Transverse colon (tissue), 4 donors: ENCODE results near the gene NXPE3. TPM values are rescaled to one million over a fixed set of nuclear protein-coding genes. Genes with fewer than 3 reads are reported as not detected.

Experiments used
- DNase-seq: peaks from one replicate; pipeline ENCODE4 v3.0.0-alpha.2; 2019
- H3K27ac ChIP-seq, 4 donors: fragments of 200-600 bp; sonication (generic); 2 replicates each; pipeline ENCODE4 v1.5.1; 2016 to 2018; ENCODE audit warnings: inconsistent platforms in 4 of 4
- H3K27me3 ChIP-seq: fragments of 200-600 bp; sonication (generic); 2 replicates; pipeline ENCODE4 v1.5.1; 2017; ENCODE audit warnings: inconsistent platforms
- H3K36me3 ChIP-seq, 4 donors: fragments of 200-600 bp; sonication (generic); 2 replicates each; pipeline ENCODE4 v1.5.1; 2017 to 2019; ENCODE audit warnings: inconsistent platforms in 4 of 4
- H3K4me1 ChIP-seq, 4 donors: fragments of 200-600 bp; sonication (generic); 2 replicates each; pipeline ENCODE4 v1.5.1; 2017 to 2020; ENCODE audit warnings: inconsistent platforms in 4 of 4
- H3K4me3 ChIP-seq, 4 donors: fragments of 200-600 bp; sonication (generic); 1 replicate in 1 of 4; 2 replicates in 3 of 4; pipeline versions ENCODE4 v1.5.1 to v1.6.1; 2017 to 2019; ENCODE audit warnings: inconsistent platforms in 4 of 4
- H3K9me3 ChIP-seq, 2 donors: fragments of 200-600 bp; sonication (generic); 2 replicates each; pipeline ENCODE4 v1.5.1; 2017 to 2019; ENCODE audit warnings: inconsistent platforms in 2 of 2
- EP300 ChIP-seq: sonication (generic); formaldehyde crosslinking; IDR thresholded peaks from one replicate; pipeline ENCODE4 v1.6.1; 2017; ENCODE audit warnings: antibody characterized with exemption, low read depth
- POLR2A ChIP-seq: fragments of 450-650 bp; IDR thresholded peaks from one replicate; pipeline ENCODE4 v1.6.1; 2016; ENCODE audit warnings: antibody characterized with exemption, mild to moderate bottlenecking, moderate library complexity
- POLR2AphosphoS5 ChIP-seq, 3 donors: sonication (generic); formaldehyde crosslinking; IDR thresholded peaks; one replicate each; pipeline ENCODE4 v1.6.1; 2016; ENCODE audit warnings: antibody characterized with exemption in 3 of 3
- WGBS, 2 donors: methylation state at CpG; one replicate each; pipeline ENCODE4 v1.1.5; 2018; ENCODE audit warnings: low coverage in 1 of 2; 5-methylcytosine and 5-hydroxymethylcytosine counted together
- in situ Hi-C, 4 donors: fragments of 200-750 bp; cut with MboI; loops; one replicate each; pipeline versions ENCODE4 v1.15.0 to v1.15.1; 2017; ENCODE audit warnings: low sequenced_read_pairs in 3 of 4, low pct_ligation_motif_present in 1 of 4, low pct_unique_long_range_greater_than_20kb in 1 of 4
- intact Hi-C: fragments of 100-400 bp; cut with DNase I; formaldehyde crosslinking; loops from one replicate; pipeline ENCODE4 v1.15.1; 2023; ENCODE audit warnings: low total_unique reads
- total RNA-seq, 4 donors: library from RNA; depleted of rRNA; stranded (reverse); fragments of >200 nt; gene quantifications; one replicate each; pipeline ENCODE4 v1.1.0, GENCODE V29; 2016
- TF ChIP-seq, protein P1 (sequence below), 5 experiments: fragments of 200-600 bp in 3 of 5; fragments of 450-650 bp in 2 of 5; sonication (generic) in 3 of 5; IDR thresholded peaks; 1 replicate in 2 of 5; 2 replicates in 3 of 5; pipeline ENCODE4 v1.5.1; 2016 to 2017; ENCODE audit warnings: antibody characterized with exemption in 5 of 5, inconsistent platforms in 3 of 5, mild to moderate bottlenecking in 2 of 5, moderate library complexity in 1 of 5

The NXPE3 gene
- total RNA-seq, 4 donors from 2014 or later: 2.2 to 8.1 (median 2.9) TPM

DNA sequence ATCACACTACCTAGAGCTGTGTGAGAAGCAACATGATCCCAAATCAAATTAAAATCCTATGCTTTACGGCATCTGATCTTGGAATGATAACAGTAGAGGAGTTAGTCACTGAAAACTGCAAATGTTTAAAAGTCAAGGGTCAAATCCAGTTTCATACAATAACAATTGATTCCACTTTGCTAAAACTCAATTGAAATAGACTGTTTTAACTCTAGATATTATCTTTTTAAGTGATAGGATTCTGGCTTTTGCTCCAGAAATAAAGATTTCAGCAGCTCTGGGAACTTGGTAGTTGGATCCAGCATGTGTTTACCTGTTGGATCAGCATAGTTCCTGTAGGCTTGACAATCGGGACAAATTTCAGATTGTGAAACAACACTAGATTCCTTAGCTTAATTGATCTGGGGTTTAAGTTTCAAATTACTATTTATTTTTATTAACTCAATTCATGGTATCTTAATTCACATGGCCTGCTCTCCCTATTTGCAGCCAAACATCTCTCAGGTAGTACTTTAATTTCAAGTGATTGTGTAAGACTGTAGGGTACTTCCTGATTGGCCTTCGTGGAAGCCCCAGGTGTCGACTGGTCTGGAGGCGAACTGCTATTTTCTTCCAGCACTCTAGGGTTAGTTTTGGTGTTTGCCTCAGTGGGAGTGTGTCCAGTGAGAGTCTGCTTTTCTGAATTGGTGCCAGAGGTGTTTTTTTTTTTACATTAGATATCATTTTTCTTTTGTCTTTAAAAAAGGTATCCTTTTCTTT is 86.9 kb downstream of the NXPE3 start:
- WGBS, 2 donors: 33 to 49% methylated on average over 5 of the region's 5 CpGs
- Histone ChIP-seq H3K27ac (no peak overlapping the region), H3K4me3 (no peak overlapping the region), H3K4me1 (peaks cover 0 to 19% (median 11%) of the 10 kb centered on the region in 4 donors), H3K9me3 (no peaks in the 10 kb centered on the region), H3K36me3 (no peaks in the 10 kb centered on the region), H3K27me3 (no peaks in the 10 kb centered on the region)
- no peak for DNase-seq
- intact Hi-C loops: no loop called here
- in situ Hi-C loops: no loop called here
- TF ChIP-seq, protein P1, sequence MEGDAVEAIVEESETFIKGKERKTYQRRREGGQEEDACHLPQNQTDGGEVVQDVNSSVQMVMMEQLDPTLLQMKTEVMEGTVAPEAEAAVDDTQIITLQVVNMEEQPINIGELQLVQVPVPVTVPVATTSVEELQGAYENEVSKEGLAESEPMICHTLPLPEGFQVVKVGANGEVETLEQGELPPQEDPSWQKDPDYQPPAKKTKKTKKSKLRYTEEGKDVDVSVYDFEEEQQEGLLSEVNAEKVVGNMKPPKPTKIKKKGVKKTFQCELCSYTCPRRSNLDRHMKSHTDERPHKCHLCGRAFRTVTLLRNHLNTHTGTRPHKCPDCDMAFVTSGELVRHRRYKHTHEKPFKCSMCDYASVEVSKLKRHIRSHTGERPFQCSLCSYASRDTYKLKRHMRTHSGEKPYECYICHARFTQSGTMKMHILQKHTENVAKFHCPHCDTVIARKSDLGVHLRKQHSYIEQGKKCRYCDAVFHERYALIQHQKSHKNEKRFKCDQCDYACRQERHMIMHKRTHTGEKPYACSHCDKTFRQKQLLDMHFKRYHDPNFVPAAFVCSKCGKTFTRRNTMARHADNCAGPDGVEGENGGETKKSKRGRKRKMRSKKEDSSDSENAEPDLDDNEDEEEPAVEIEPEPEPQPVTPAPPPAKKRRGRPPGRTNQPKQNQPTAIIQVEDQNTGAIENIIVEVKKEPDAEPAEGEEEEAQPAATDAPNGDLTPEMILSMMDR (IDR thresholded peaks at IDR 0.05): peak in 2 of 5 experiments; percentile 10 to 11
- no peak for TF ChIP-seq POLR2AphosphoS5 (IDR thresholded peaks at IDR 0.05)

DNA sequence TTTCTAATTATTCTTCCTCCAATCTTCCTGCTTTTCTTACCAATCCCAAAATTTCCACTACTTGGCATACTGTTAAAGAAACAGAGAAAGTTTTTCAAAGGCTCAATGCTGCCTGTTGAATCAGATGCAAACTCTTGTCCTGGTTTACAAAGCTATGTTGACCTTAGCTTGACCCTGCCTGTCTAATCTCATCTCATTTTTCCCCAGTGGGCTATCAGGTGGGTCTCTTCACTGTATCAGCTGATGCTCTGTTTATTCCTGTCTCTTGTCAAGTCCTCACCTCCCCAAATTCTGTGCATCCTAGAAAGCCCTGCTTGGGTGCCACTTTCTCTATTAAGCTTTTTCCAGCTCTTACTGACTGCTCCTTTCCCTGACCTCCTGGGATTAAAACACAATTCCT is 88.5 kb downstream of the NXPE3 start:
- Histone ChIP-seq H3K9me3 (no peaks in the 10 kb centered on the region), H3K4me3 (no peak overlapping the region), H3K36me3 (no peaks in the 10 kb centered on the region), H3K4me1 (peaks cover 0 to 19% (median 11%) of the 10 kb centered on the region in 4 donors), H3K27me3 (no peaks in the 10 kb centered on the region), H3K27ac (no peak overlapping the region)
- DNase-seq: no peak
- in situ Hi-C loops (no loop called here), intact Hi-C loops (no loop called here)
- TF ChIP-seq EP300 (no peak), POLR2AphosphoS5 (IDR thresholded peaks at IDR 0.05) (no peak), POLR2A (no peak)
- TF ChIP-seq, protein P1 (IDR thresholded peaks at IDR 0.05): no peak

DNA sequence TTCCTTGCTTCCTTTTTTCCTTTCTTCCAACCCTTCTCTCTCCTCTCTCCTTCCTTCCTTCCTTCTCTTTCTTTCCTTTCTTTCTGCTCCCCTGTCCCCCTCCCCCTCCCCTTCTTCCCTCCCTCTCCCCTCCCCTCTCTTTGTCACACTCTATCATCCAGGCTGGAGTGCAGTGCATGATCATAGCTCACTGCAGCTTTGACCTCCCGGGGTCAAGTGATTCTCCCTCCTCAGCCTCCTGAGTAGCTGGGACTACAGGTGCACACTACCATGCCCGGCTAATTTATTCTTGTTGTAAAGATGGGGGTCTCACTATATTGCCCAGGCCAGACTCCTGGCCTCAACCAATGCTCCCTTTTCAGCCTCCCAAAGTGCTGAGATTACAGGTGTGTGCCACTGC is 89.0 kb downstream of the NXPE3 start:
- intact Hi-C loops: no loop called here
- Histone ChIP-seq H3K4me3 (no peak overlapping the region), H3K9me3 (no peaks in the 10 kb centered on the region), H3K36me3 (no peaks in the 10 kb centered on the region), H3K27me3 (no peaks in the 10 kb centered on the region), H3K27ac (peak overlapping the region; percentile 16 to 72 (median 50)), H3K4me1 (peaks cover 0 to 19% (median 11%) of the 10 kb centered on the region in 4 donors)
- TF ChIP-seq, protein P1 (IDR thresholded peaks at IDR 0.05): no peak
- TF ChIP-seq POLR2AphosphoS5 (IDR thresholded peaks at IDR 0.05): no peak
- TF ChIP-seq POLR2A: no peak
- TF ChIP-seq EP300: no peak
- WGBS, 2 donors: 89% methylated on average over 2 of the region's 2 CpGs; no CpG with 5 or more reads in 1 of the 2 donors
- in situ Hi-C loops: no loop called here
- no peak for DNase-seq

DNA sequence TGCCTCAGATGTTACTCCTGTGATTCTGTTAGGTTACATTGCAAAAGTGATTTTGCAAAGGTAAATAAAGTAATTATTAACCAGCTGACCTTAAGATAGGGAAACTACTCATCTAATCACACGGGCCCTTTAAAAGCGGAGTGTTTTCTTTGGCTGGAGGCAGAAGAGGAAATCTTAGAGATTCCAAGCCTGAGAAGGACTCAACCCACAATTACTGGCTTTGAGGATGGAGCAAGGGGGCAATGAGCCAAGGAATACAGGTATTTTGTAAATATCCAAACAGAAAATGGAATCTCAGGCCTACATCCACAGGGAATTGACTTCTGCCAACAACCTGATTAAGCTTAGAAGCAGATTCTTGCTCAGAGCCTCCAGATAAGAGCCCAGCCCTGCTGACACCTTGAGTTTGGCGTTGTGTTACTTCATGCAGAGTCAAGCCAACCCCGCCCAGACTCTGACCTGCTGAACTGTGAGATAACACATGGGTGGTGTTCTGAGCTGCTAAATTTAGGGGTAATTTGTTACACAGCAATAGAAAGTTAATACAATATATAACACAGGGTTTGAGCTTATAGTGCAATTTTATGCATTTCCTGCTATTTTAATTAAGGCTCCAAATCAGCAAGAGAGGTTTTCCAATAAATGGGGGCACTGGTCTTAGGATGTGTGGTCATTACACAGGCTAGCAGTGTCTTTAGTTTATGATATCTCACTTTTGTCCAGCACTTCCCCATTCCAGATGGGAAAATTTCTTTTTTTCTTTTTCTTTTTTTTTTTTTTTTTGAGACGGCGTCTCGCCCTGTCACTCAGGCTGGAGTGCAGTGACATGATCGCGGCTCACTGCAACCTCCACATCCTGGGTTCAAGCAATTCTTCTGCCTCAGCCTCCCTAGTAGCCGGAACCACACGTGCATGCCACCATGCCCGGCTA is 89.8 kb downstream of the NXPE3 start:
- Histone ChIP-seq H3K4me3 (no peak overlapping the region), H3K36me3 (no peaks in the 10 kb centered on the region), H3K27ac (peak overlapping the region; percentile 16 to 72 (median 50)), H3K27me3 (no peaks in the 10 kb centered on the region), H3K4me1 (peaks cover 0 to 19% (median 11%) of the 10 kb centered on the region in 4 donors), H3K9me3 (no peaks in the 10 kb centered on the region)
- intact Hi-C loops (no loop called here), in situ Hi-C loops (no loop called here)
- 56 to 81% methylated on average over 4 to 12 of the region's 12 CpGs for WGBS, 2 donors
- peak; percentile 72 for DNase-seq
- TF ChIP-seq EP300: no peak
- TF ChIP-seq POLR2AphosphoS5 (IDR thresholded peaks at IDR 0.05): peak in 2 of 3 donors; percentile 11 to 23
- no peak for TF ChIP-seq POLR2A
